Lower leg skin (tissue), 3 donors: ENCODE measurements around the gene TNRC6A.

ENCODE experiments used
- CTCF ChIP-seq, 3 donors: fragments of 450-650 bp; IDR thresholded peaks; one replicate each; pipeline ENCODE4 v1.5.1; 2016; ENCODE audit warnings: antibody characterized with exemption in 3 of 3, mild to moderate bottlenecking in 3 of 3, moderate library complexity in 2 of 3
- POLR2A ChIP-seq, 2 donors: fragments of 450-650 bp; IDR thresholded peaks; one replicate each; pipeline ENCODE4 v1.6.1; 2016 to 2017; ENCODE audit warnings: antibody characterized with exemption in 2 of 2, mild to moderate bottlenecking in 1 of 2, moderate library complexity in 1 of 2

- TF ChIP-seq CTCF (IDR thresholded peaks at IDR 0.05) = no peak
- peak in 1 of 2 donors; percentile 9 for TF ChIP-seq POLR2A (IDR thresholded peaks at IDR 0.05)
Measured at GRCh38 chr16:24729243-24729950, at the start of gene TNRC6A.
